Trophoblast cell (in vitro differentiated cells and primary cell): ENCODE measurements around the gene ABCG1.
"Not testable (repeated sequence)": the region's sequence is repeated elsewhere in the genome, so short reads cannot be mapped to it uniquely, and the experiment has no call there.

Experiments
- DNase-seq, 2 donors: peaks; one replicate each; pipeline ENCODE4 v3.0.0-alpha.2; 2016
- H2AFZ ChIP-seq: 2 replicates; pipeline ENCODE4 v1.6.1; 2013; ENCODE audit warnings: low read length, moderate library complexity, mild to moderate bottlenecking; ENCODE audit not compliant: insufficient read depth, poor library complexity
- H2AK5ac ChIP-seq: 2 replicates; pipeline ENCODE4 v1.6.1; 2013; ENCODE audit warnings: mild to moderate bottlenecking, low read length
- H2BK120ac ChIP-seq: 2 replicates; pipeline ENCODE4 v1.6.1; 2013; ENCODE audit warnings: low read length, mild to moderate bottlenecking, moderate library complexity; ENCODE audit not compliant: insufficient read depth, poor library complexity
- H2BK12ac ChIP-seq: 2 replicates; pipeline ENCODE4 v1.6.1; 2013; ENCODE audit warnings: mild to moderate bottlenecking, low read length, moderate library complexity
- H2BK5ac ChIP-seq: 2 replicates; pipeline ENCODE4 v1.6.1; 2013; ENCODE audit warnings: low read length, low read depth, moderate library complexity, mild to moderate bottlenecking; ENCODE audit not compliant: poor library complexity
- H3K14ac ChIP-seq: 2 replicates; pipeline ENCODE4 v1.6.1; 2013; ENCODE audit warnings: mild to moderate bottlenecking, low read length
- H3K18ac ChIP-seq: 2 replicates; pipeline ENCODE4 v1.6.1; 2013; ENCODE audit warnings: mild to moderate bottlenecking, low read length
- H3K23ac ChIP-seq: 2 replicates; pipeline ENCODE4 v1.6.1; 2013; ENCODE audit warnings: low read length
- H3K27ac ChIP-seq: 2 replicates; pipeline ENCODE4 v1.5.1; 2013; ENCODE audit warnings: low read depth, mild to moderate bottlenecking, inconsistent platforms, low read length, moderate library complexity
- H3K27me3 ChIP-seq: 2 replicates; pipeline ENCODE4 v1.6.1; 2013; ENCODE audit warnings: inconsistent platforms, mild to moderate bottlenecking, low read length, moderate library complexity; ENCODE audit not compliant: insufficient read depth
- H3K36me3 ChIP-seq, 2 experiments: 1 replicate in 1 of 2; 2 replicates in 1 of 2; pipeline ENCODE4 v1.6.1; 2013; ENCODE audit warnings: low read length in 2 of 2, mild to moderate bottlenecking in 2 of 2, moderate library complexity in 1 of 2; ENCODE audit not compliant: insufficient read depth in 2 of 2, control insufficient read depth in 1 of 2
- H3K4ac ChIP-seq: 2 replicates; pipeline ENCODE4 v1.6.1; 2013; ENCODE audit warnings: low read depth, mild to moderate bottlenecking, low read length, moderate library complexity
- H3K4me1 ChIP-seq, 2 experiments: 1 replicate in 1 of 2; 2 replicates in 1 of 2; pipeline ENCODE4 v1.6.1; 2013; ENCODE audit warnings: low read length in 2 of 2, mild to moderate bottlenecking in 2 of 2, moderate library complexity in 1 of 2; ENCODE audit not compliant: insufficient read depth in 2 of 2, control insufficient read depth in 1 of 2
- H3K4me2 ChIP-seq: 2 replicates; pipeline ENCODE4 v1.6.1; 2013; ENCODE audit warnings: inconsistent platforms, mild to moderate bottlenecking, low read length, moderate library complexity
- H3K4me3 ChIP-seq: 2 replicates; pipeline ENCODE4 v1.5.1; 2013; ENCODE audit warnings: mild to moderate bottlenecking, low read depth, low read length, inconsistent platforms
- H3K79me1 ChIP-seq: one replicate; pipeline ENCODE4 v1.6.1; 2013; ENCODE audit warnings: low read length
- H3K79me2 ChIP-seq: 2 replicates; pipeline ENCODE4 v1.6.1; 2013; ENCODE audit warnings: low read length, mild to moderate bottlenecking; ENCODE audit not compliant: control insufficient read depth, insufficient read depth, poor library complexity
- H3K9ac ChIP-seq: 2 replicates; pipeline ENCODE4 v1.6.1; 2013; ENCODE audit warnings: mild to moderate bottlenecking, low read length
- H3K9me3 ChIP-seq: 2 replicates; pipeline ENCODE4 v1.6.1; 2013; ENCODE audit warnings: low read depth, mild to moderate bottlenecking, control low read depth, inconsistent platforms, low read length; ENCODE audit not compliant: insufficient read depth
- H4K12ac ChIP-seq: 2 replicates; pipeline ENCODE4 v1.6.1; 2013; ENCODE audit warnings: low read depth, mild to moderate bottlenecking, low read length, moderate library complexity
- H4K8ac ChIP-seq: 2 replicates; pipeline ENCODE4 v1.6.1; 2013; ENCODE audit warnings: low read depth, mild to moderate bottlenecking, low read length, moderate library complexity
- H4K91ac ChIP-seq: one replicate; pipeline ENCODE4 v1.6.1; 2013; ENCODE audit warnings: low read depth, mild to moderate bottlenecking, low read length, moderate library complexity
- WGBS: extraction: QIAGEN DNeasy Blood & Tissue Kit; methylation state at CpG from one replicate; pipeline ENCODE4 v1.1.7; 2013; ENCODE audit warnings: missing lambda C conversion rate; ENCODE audit not compliant: insufficient read length, insufficient coverage; ENCODE audit errors: extremely low coverage; 5-methylcytosine and 5-hydroxymethylcytosine counted together

Gene ABCG1

GRCh38 chr21:42291003-42291750 is 72.2 kb downstream of the ABCG1 start:
- Histone ChIP-seq H3K36me3 (no peaks in the 10 kb centered on the region), H3K79me1 (no peaks in the 10 kb centered on the region), H3K4me2 (no peak overlapping the region), H4K91ac (no peak overlapping the region), H4K12ac (no peak overlapping the region), H2AK5ac (no peak overlapping the region), H2BK120ac (no peak overlapping the region), H3K79me2 (no peaks in the 10 kb centered on the region), H2BK12ac (no peak overlapping the region), H4K8ac (no peak overlapping the region), H2AFZ (no peak overlapping the region), H3K18ac (no peak overlapping the region), H3K9me3 (peaks cover 15% of the 10 kb centered on the region), H3K14ac (no peak overlapping the region), H3K4me1 (no peaks in the 10 kb centered on the region), H2BK5ac (no peak overlapping the region), H3K27ac (no peak overlapping the region), H3K9ac (no peak overlapping the region), H3K4ac (no peak overlapping the region), H3K27me3 (no peaks in the 10 kb centered on the region), H3K23ac (no peak overlapping the region), H3K4me3 (no peak overlapping the region)
- DNase-seq = no peak
- no CpG with 5 or more reads among the region's 35 CpGs for WGBS

GRCh38 chr21:42291751-42292562 is 73.0 kb downstream of the ABCG1 start:
- Histone ChIP-seq H2AK5ac (no peak overlapping the region), H4K91ac (no peak overlapping the region), H4K12ac (no peak overlapping the region), H3K9ac (no peak overlapping the region), H3K4me2 (no peak overlapping the region), H3K79me2 (no peaks in the 10 kb centered on the region), H2AFZ (no peak overlapping the region), H3K79me1 (no peaks in the 10 kb centered on the region), H3K27ac (no peak overlapping the region), H3K4me1 (no peaks in the 10 kb centered on the region), H3K4ac (no peak overlapping the region), H2BK120ac (no peak overlapping the region), H2BK12ac (no peak overlapping the region), H3K27me3 (no peaks in the 10 kb centered on the region), H2BK5ac (no peak overlapping the region), H3K18ac (no peak overlapping the region), H3K23ac (no peak overlapping the region), H3K4me3 (peak overlapping the region; percentile 16), H4K8ac (no peak overlapping the region), H3K36me3 (no peaks in the 10 kb centered on the region), H3K14ac (no peak overlapping the region), H3K9me3 (peaks cover 15% of the 10 kb centered on the region)
- peak in 1 of 2 donors; percentile 18 for DNase-seq
- no CpG with 5 or more reads among the region's 22 CpGs for WGBS

- not testable (repeated sequence) for H3K9ac ChIP-seq, H2BK5ac ChIP-seq, H3K79me1 ChIP-seq, H2AK5ac ChIP-seq, H4K8ac ChIP-seq, H3K36me3 ChIP-seq, H3K4me1 ChIP-seq, H3K79me2 ChIP-seq, H4K12ac ChIP-seq, H3K4ac ChIP-seq, H3K18ac ChIP-seq, H3K27me3 ChIP-seq, H2BK12ac ChIP-seq, H2AFZ ChIP-seq, DNase-seq, H3K14ac ChIP-seq, H3K4me2 ChIP-seq, H2BK120ac ChIP-seq, H4K91ac ChIP-seq, H3K27ac ChIP-seq
- Histone ChIP-seq H3K9me3 (peaks cover 15% of the 10 kb centered on the region), H3K23ac (peak overlapping the region; percentile 87), H3K4me3 (peak overlapping the region; percentile 57)
- WGBS = 100% methylated on average over 2 of the region's 4 CpGs
Observed at GRCh38 chr21:42292563-42293142, 73.7 kb downstream of the ABCG1 start.

GRCh38 chr21:42293649-42294272 is 74.8 kb downstream of the ABCG1 start:
- H3K27ac ChIP-seq = no peak overlapping the region
- H2AFZ ChIP-seq = no peak overlapping the region
- no peaks in the 10 kb centered on the region for H3K36me3 ChIP-seq
- no peak overlapping the region for H3K14ac ChIP-seq
- no peak overlapping the region for H4K8ac ChIP-seq
- H3K4me1 ChIP-seq = no peaks in the 10 kb centered on the region
- no peaks in the 10 kb centered on the region for H3K79me2 ChIP-seq
- H3K4me3 ChIP-seq = peak overlapping the region; percentile 57
- H4K12ac ChIP-seq = no peak overlapping the region
- 96% methylated on average over 3 of the region's 17 CpGs for WGBS
- H2BK5ac ChIP-seq = no peak overlapping the region
- H3K79me1 ChIP-seq = no peaks in the 10 kb centered on the region
- H3K23ac ChIP-seq = peak overlapping the region; percentile 62
- H2AK5ac ChIP-seq = no peak overlapping the region
- no peak overlapping the region for H3K9ac ChIP-seq
- H3K4me2 ChIP-seq = no peak overlapping the region
- no peak overlapping the region for H4K91ac ChIP-seq
- DNase-seq = no peak
- no peaks in the 10 kb centered on the region for H3K27me3 ChIP-seq
- H3K9me3 ChIP-seq = peaks cover 16% of the 10 kb centered on the region
- no peak overlapping the region for H3K4ac ChIP-seq
- H2BK120ac ChIP-seq = no peak overlapping the region
- no peak overlapping the region for H2BK12ac ChIP-seq
- no peak overlapping the region for H3K18ac ChIP-seq
